K562 (cell line): ENCODE measurements around the gene SLC34A1. TPM values are rescaled to one million over a fixed set of nuclear protein-coding genes. Genes with fewer than 3 reads are reported as not detected.
A peak's percentile ranks its signal among the peaks of the same experiment; 100 is the strongest.

Experiments used
- BRD9 ChIP-seq: fragments of 450-650 bp; IDR thresholded peaks from 2 replicates; pipeline ENCODE4 v1.6.1; 2018; ENCODE audit warnings: low read depth; ENCODE audit not compliant: partially characterized antibody
- CREB1 ChIP-seq, 2 experiments: sonication (generic) in 1 of 2; formaldehyde crosslinking in 1 of 2; IDR thresholded peaks; 2 replicates each; pipeline versions ENCODE4 v1.6.1 to v1.8.0; 2012 to 2022; ENCODE audit warnings: inconsistent platforms in 1 of 2, mild to moderate bottlenecking in 1 of 2, missing genetic modification reagents in 1 of 2, moderate library complexity in 1 of 2
- CSDE1 ChIP-seq, 2 experiments: fragments of 450-650 bp; IDR thresholded peaks; 2 replicates each; pipeline ENCODE4 v1.6.1; 2016; ENCODE audit warnings: mild to moderate bottlenecking in 1 of 2
- DMBX1 ChIP-seq: fragments of 250-450 bp; sonication (Bioruptor Pico); IDR thresholded peaks from 2 replicates; pipeline ENCODE4 v1.8.0; 2022; ENCODE audit warnings: inconsistent platforms, mild to moderate bottlenecking, moderate library complexity, borderline replicate concordance
- GABPB2 ChIP-seq: fragments of 250-450 bp; sonication (Bioruptor Pico); conservative IDR thresholded peaks from 2 replicates; pipeline ENCODE4 v1.5.1; 2021; ENCODE audit warnings: mild to moderate bottlenecking
- HES1 ChIP-seq: fragments of 450-650 bp; IDR thresholded peaks from 2 replicates; pipeline ENCODE4 v1.6.1; 2016; ENCODE audit warnings: low read depth, mild to moderate bottlenecking, moderate library complexity
- HMBOX1 ChIP-seq: sonication (generic); IDR thresholded peaks from 2 replicates; pipeline ENCODE4 v1.6.1; 2016
- MEIS2 ChIP-seq: fragments of 450-650 bp; IDR thresholded peaks from 2 replicates; pipeline ENCODE4 v1.6.1; 2014; ENCODE audit warnings: mild to moderate bottlenecking; ENCODE audit not compliant: partially characterized antibody
- PHB2 ChIP-seq: fragments of 450-650 bp; IDR thresholded peaks from 2 replicates; pipeline ENCODE4 v1.6.1; 2017; ENCODE audit warnings: low read depth
- SETDB1 ChIP-seq: IDR thresholded peaks from one replicate; pipeline ENCODE4 v1.6.1; 2012; ENCODE audit warnings: low read length, control low read depth, inconsistent platforms
- SFPQ ChIP-seq: fragments of 200-400 bp; formaldehyde crosslinking; IDR thresholded peaks from 2 replicates; pipeline ENCODE4 v1.6.1; 2017; ENCODE audit warnings: mild to moderate bottlenecking, low read depth, low read length, moderate library complexity
- TEAD4 ChIP-seq, 2 experiments: sonication (generic) in 1 of 2; formaldehyde crosslinking in 1 of 2; IDR thresholded peaks; 2 replicates each; pipeline versions ENCODE4 v1.6.1 to v1.8.0; 2012 to 2022; ENCODE audit warnings: borderline replicate concordance in 1 of 2, inconsistent platforms in 1 of 2, low read length in 1 of 2, mild to moderate bottlenecking in 1 of 2, missing genetic modification reagents in 1 of 2
- THAP12 ChIP-seq: fragments of 250-450 bp; sonication (Bioruptor Pico); IDR thresholded peaks from 2 replicates; pipeline ENCODE4 v1.9.0; 2021; ENCODE audit warnings: mild to moderate bottlenecking, inconsistent platforms
- ZBTB9 ChIP-seq: fragments of 450-650 bp; formaldehyde crosslinking; IDR thresholded peaks from 2 replicates; pipeline ENCODE4 v1.4.0; 2020; ENCODE audit warnings: mild to moderate bottlenecking, moderate library complexity
- ZNF12 ChIP-seq: sonication (generic); formaldehyde crosslinking; IDR thresholded peaks from 2 replicates; pipeline ENCODE4 v1.4.0; 2020; ENCODE audit warnings: mild to moderate bottlenecking, missing genetic modification reagents
- ZNF133 ChIP-seq: fragments of 250-450 bp; sonication (Bioruptor Pico); IDR thresholded peaks from 2 replicates; pipeline ENCODE4 v1.4.0; 2020; ENCODE audit warnings: mild to moderate bottlenecking
- ZNF175 ChIP-seq: fragments of 200-800 bp; sonication (Bioruptor generic); IDR thresholded peaks from 2 replicates; pipeline ENCODE4 v1.6.1; 2016; ENCODE audit warnings: low read depth, mild to moderate bottlenecking, missing genetic modification characterization, missing compliant biosample characterization
- ZNF274 ChIP-seq: IDR thresholded peaks from 2 replicates; pipeline ENCODE4 v1.6.1; 2011; ENCODE audit warnings: low read depth, mild to moderate bottlenecking, low read length, moderate library complexity, borderline replicate concordance
- ZNF589 ChIP-seq: fragments of 200-800 bp; sonication (Bioruptor generic); IDR thresholded peaks from 2 replicates; pipeline ENCODE4 v1.6.1; 2016; ENCODE audit warnings: low read depth, missing genetic modification characterization, missing compliant biosample characterization
- ZNF79 ChIP-seq: fragments of 250-450 bp; sonication (Bioruptor Pico); IDR thresholded peaks from 2 replicates; pipeline ENCODE4 v1.4.0; 2020; ENCODE audit warnings: low read depth, mild to moderate bottlenecking, moderate library complexity
- polyA plus RNA-seq, 8 experiments: library from polyadenylated mRNA; depleted of rRNA in 4 of 8; stranded (reverse) in 5 of 8; unstranded in 3 of 8; fragments of >200 nt; fragmentation: Nextera tagmentation in 2 of 8; fragmentation: Illumina TruSeq in 1 of 8; extraction: Ambion mirVana in 2 of 8; extraction: Trizol in 1 of 8; gene quantifications; 2 replicates each; pipeline versions ENCODE4 v1.2.1 to v1.2.3, GENCODE V29; 2011 to 2014; ENCODE audit warnings: inconsistent platforms in 1 of 8, missing spikeins in 1 of 8
- total RNA-seq, 7 experiments: library from RNA; depleted of rRNA in 6 of 7; stranded (reverse); fragments of >200 nt in 6 of 7; fragmentation: Illumina TruSeq in 2 of 7; extraction: Trizol in 2 of 7; gene quantifications; 2 replicates each; pipeline versions ENCODE4 v1.2.1 to v1.2.3, GENCODE V29; 2011 to 2021; ENCODE audit warnings: low replicate concordance in 1 of 7

SLC34A1 gene
- total and polyA plus RNA-seq, 9 of the 15 experiments (the other 6 are each of a cell fraction or from before 2014, with no cell fraction given): not detected

GRCh38 chr5:177367981-177368868, 16.0 kb upstream of the SLC34A1 start (continued):
- TF ChIP-seq DMBX1 (CRISPR knock-in tag) (no peak), THAP12 (CRISPR knock-in tag) (no peak), ZNF79 (CRISPR knock-in tag) (no peak), ZNF274 (0 out of 2 replicates have a peak, but pooled peaks have one; percentile 31), TEAD4 (IDR thresholded peaks at IDR 0.05; ENCODE audit: low read length) (no peak), TEAD4 (CRISPR knock-in tag; IDR thresholded peaks at IDR 0.05; ENCODE audit: borderline replicate concordance) (no peak), GABPB2 (CRISPR knock-in tag) (no peak), ZBTB9 (CRISPR knock-in tag) (no peak), PHB2 (no peak), ZNF133 (CRISPR knock-in tag) (no peak), ZNF175 (CRISPR knock-in tag) (no peak), SETDB1 (no peak), ZNF589 (no peak), BRD9 (no peak), HES1 (no peak), HMBOX1 (no peak), ZNF12 (CRISPR knock-in tag) (no peak), CREB1 (IDR thresholded peaks at IDR 0.05) (no peak), CREB1 (CRISPR knock-in tag; IDR thresholded peaks at IDR 0.05) (no peak), MEIS2 (no peak), SFPQ (no peak), CSDE1 (IDR thresholded peaks at IDR 0.05) (no peak)
